NB4 (cell line): ENCODE data around the gene CELF3.

Source experiments
- POLR2A ChIP-seq: IDR thresholded peaks from 2 replicates; pipeline ENCODE4 v1.6.1; 2011; ENCODE audit warnings: mild to moderate bottlenecking; ENCODE audit not compliant: insufficient read length; ENCODE audit errors: extremely low read depth
- TF ChIP-seq, protein P1 (sequence below): IDR thresholded peaks from one replicate; pipeline ENCODE4 v1.5.1; 2012; ENCODE audit warnings: low read depth, low read length
- TF ChIP-seq, protein P2 (sequence below): IDR thresholded peaks from 2 replicates; pipeline ENCODE4 v1.6.1; 2011; ENCODE audit warnings: low read depth, low read length

DNA sequence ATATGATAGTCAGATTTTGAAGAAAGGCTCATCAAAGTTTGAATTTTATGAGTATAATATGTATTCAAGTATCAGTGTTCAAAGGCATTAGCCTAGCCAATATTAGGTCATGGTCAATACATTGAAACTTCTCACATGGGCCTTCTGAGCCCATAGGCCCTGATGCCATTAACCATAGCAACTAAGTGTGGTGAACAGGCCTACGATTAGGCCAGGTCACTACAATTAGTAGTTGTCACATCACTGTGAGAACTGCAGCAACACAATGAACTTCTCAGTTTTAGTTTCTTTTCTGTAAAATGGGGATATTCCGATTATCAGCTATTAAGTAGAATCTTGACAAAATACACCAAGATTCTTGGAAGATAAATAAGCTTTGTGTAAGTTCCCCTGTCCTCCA, 30.0 kb downstream of the CELF3 start:
- TF ChIP-seq, protein P1, sequence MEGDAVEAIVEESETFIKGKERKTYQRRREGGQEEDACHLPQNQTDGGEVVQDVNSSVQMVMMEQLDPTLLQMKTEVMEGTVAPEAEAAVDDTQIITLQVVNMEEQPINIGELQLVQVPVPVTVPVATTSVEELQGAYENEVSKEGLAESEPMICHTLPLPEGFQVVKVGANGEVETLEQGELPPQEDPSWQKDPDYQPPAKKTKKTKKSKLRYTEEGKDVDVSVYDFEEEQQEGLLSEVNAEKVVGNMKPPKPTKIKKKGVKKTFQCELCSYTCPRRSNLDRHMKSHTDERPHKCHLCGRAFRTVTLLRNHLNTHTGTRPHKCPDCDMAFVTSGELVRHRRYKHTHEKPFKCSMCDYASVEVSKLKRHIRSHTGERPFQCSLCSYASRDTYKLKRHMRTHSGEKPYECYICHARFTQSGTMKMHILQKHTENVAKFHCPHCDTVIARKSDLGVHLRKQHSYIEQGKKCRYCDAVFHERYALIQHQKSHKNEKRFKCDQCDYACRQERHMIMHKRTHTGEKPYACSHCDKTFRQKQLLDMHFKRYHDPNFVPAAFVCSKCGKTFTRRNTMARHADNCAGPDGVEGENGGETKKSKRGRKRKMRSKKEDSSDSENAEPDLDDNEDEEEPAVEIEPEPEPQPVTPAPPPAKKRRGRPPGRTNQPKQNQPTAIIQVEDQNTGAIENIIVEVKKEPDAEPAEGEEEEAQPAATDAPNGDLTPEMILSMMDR, result no peak
- TF ChIP-seq POLR2A, result no peak
- TF ChIP-seq, protein P2, sequence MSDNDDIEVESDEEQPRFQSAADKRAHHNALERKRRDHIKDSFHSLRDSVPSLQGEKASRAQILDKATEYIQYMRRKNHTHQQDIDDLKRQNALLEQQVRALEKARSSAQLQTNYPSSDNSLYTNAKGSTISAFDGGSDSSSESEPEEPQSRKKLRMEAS, result no peak
